Kasumi-1 (cell line): ENCODE results near the gene MGAT2.
"Not testable (repeated sequence)": the region's sequence is repeated elsewhere in the genome, so short reads cannot be mapped to it uniquely, and the experiment has no call there.

Source experiments
- DNase-seq, 2 experiments: peaks; one replicate each; lab custom pipeline; 2025; lab: John Stamatoyannopoulos, UW

Gene MGAT2

GRCh38 chr14:49654511-49654910 lies 33.9 kb downstream of the MGAT2 start:
- no peak for DNase-seq

GRCh38 chr14:49657500-49657899 lies 36.9 kb downstream of the MGAT2 start:
- not testable (repeated sequence) for DNase-seq

- no peak for DNase-seq
Observed at GRCh38 chr14:49659526-49660455, 39.2 kb downstream of the MGAT2 start.

GRCh38 chr14:49670475-49670874 lies 49.9 kb downstream of the MGAT2 start:
- DNase-seq = no peak
